Kidney tubule cell (primary cell): ENCODE results near the gene SLC8A3.

Experiments
- DNase-seq: peaks from one replicate; pipeline ENCODE4 v3.0.0-alpha.2; 2018; ENCODE audit warnings: low spot score

SLC8A3 gene

GRCh38 chr14:70022771-70023445 is 165.8 kb downstream of the SLC8A3 start:
- DNase-seq = no peak

DNA sequence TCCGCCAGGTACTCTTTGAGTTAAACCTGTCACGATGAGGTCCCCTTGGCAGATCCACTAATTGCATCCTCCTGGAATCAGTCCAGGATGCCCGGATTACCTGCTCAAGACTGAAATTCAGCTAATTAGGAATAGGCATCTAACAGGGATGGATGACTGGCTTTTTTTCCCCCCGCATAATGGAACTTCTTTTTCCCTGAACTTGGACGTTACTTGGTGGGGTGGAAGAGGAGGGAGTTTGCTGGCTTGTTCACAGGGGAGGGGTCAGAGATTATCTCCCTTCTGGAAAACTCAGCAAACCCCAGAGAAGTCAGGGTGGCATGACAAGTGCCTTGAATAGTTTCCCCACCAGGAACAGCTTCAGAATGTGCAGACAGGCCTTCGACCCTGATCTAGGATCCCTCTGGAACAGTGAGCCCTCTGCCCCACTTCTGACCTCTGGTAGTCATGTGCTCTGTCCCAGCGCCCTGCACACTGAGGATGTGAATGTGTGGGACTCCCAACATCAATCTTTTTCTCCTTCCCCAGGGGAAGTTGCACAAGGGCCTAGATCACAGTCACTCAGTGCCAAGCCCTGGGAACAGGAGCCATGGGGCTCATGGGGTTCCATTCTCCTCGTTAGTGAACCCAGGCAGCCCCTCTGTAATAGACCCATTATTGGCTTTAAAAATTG is 167.1 kb downstream of the SLC8A3 start:
- DNase-seq = no peak

GRCh38 chr14:70020352-70021170 is 168.2 kb downstream of the SLC8A3 start:
- no peak for DNase-seq

DNA sequence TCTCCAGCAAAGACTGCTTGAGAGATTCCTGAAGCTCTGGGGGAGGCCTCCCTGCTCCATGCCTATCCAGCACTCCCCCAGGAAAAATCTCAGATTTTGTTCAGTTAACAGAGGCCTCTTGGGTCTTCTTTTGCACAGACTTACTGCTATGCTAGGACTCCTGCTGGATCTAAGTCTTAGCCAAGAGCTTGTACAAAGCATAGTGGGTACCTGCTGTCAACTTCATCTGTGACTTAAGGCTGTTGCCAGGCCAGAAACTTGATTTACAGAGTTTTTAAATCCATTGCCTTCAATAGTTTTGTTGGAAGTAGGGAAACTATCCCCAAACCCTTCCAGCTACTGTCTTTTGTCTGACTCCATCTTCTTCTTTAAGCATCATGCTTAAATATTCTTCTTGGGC is 169.1 kb downstream of the SLC8A3 start:
- no peak for DNase-seq

- peak; percentile 9 for DNase-seq
Measured at GRCh38 chr14:70018713-70019211, 170.0 kb downstream of the SLC8A3 start.

- no peak for DNase-seq
Measured at GRCh38 chr14:70018230-70018629, 170.5 kb downstream of the SLC8A3 start.

GRCh38 chr14:70014406-70015095 is 174.2 kb downstream of the SLC8A3 start:
- no peak for DNase-seq

GRCh38 chr14:70013271-70013873 is 175.4 kb downstream of the SLC8A3 start:
- DNase-seq = peak; percentile 38

- no peak for DNase-seq
Measured at GRCh38 chr14:70011708-70012107, 177.0 kb downstream of the SLC8A3 start.

DNA sequence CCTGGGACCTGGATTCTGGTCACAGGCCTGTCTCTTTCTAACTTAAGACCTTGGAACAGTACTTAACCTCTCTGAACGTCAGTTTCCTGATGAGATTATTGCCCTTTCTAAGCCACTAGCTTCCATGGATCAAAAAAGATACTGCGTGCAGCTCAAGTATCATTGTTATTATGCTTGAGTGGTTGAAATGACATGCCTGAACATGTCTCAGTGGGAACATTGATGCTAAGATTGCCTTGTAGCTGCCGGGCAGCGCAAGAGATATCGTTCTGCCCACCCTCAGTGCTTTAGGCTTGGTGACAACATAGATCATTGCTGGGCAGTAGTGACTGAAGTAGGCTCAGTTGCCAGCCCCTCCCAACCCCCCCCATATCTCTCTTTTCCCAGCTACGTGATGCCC is 177.7 kb downstream of the SLC8A3 start:
- no peak for DNase-seq

- no peak for DNase-seq
Measured at GRCh38 chr14:70009961-70010360, 178.8 kb downstream of the SLC8A3 start.

GRCh38 chr14:70008284-70009262 is 180.2 kb downstream of the SLC8A3 start:
- DNase-seq = no peak

DNA sequence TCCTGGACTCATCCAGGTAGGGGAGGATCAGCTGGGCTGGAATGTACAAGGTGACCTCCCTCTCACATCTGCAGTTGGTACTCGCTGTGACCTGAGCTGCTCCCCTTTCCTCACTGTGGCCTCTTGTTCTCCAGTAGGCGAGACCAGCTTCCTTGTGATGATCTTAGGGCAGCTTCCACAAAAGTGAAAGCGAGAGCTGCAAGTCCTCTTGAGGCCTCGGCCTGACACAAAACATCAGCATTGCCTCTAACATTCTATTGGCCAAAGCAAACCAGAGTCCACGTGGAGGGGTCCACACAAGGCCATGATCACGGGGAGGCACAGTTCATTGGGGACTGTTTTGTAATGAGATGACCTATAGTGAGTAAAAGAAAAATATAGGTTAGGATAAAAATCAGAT is 182.1 kb downstream of the SLC8A3 start:
- DNase-seq = no peak

DNA sequence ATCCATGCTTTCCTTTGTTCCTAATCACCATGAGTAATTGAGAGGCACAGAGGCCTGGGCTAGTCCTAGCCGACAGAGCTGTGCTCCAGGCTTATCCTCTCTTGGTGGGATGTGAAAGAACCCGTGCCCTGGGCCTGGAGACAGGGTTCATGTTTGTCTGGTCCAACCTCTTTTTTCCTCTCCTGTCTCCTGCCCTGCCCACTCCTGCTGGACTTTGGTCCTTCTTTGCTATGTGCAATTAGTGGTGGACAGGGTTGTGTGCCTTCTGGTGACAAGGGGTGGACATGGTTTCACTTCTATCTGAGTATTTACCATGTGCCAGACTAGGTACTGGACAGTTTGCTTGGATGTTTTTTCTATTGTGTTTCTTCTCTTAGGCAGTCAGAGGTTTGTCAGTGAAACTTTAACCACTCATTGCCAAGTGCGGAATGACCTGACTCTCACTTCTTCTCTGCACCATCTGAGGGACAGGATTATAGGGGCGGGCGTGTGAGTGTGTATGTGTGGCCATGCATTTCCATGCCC is 183.4 kb downstream of the SLC8A3 start:
- no peak for DNase-seq

GRCh38 chr14:70004791-70005190 is 184.0 kb downstream of the SLC8A3 start:
- DNase-seq = no peak

DNA sequence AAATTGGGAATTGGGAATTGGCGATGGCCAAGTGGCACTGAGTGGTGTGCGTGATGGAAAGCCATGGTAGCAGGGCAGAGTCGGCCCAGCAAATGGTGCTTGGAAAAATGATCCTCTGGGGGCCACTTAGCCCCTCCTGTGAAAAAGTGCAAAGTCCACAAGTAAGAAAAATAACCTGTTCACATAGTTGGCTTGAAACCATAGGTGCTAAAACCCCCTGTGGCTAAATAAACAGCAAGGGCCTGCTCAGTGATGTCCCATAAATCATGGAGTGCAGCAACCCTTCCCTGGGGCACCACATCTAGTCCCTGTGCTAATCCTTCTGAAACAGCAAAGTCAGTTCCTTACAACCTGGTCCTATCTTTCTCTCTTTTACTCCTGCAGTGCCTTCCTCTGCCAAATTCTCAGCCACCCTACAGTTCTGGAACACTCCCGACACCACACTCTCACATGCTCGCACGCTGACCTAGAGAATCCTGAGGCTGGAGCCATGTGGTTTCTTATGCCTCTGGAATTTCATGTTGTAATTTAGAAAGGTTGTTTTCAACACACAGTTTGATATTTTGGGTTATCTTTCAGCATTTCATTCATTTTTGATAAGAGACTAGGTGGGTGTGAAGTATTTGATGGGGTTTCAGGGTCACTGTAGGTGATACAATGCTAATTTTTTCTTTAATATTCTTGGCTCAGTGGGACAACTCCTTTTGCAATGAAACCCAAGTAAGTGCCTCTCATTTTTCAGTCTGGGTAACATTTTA is 186.0 kb downstream of the SLC8A3 start:
- no peak for DNase-seq

DNA sequence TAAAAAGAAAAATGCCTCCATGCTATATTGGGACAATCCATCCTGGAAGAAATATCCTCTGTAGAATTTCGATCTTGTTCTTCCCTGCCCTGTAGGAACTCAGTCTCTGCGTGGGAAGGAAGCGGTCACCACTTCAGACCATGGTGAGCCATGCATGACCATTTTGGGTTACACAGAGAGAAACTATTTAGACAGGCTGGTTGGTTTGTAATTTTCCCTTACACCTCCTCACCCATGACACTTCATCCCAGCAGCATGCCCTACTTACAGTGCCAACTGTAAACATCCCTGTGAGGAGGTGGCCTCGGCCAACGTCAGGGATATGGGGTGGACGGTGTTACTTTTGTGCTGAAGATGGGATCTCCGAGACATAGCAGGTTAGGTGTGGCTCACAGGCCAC is 188.2 kb downstream of the SLC8A3 start:
- DNase-seq = peak; percentile 92

- peak; percentile 96 for DNase-seq
Measured at GRCh38 chr14:69999261-69999674, 189.5 kb downstream of the SLC8A3 start.

DNA sequence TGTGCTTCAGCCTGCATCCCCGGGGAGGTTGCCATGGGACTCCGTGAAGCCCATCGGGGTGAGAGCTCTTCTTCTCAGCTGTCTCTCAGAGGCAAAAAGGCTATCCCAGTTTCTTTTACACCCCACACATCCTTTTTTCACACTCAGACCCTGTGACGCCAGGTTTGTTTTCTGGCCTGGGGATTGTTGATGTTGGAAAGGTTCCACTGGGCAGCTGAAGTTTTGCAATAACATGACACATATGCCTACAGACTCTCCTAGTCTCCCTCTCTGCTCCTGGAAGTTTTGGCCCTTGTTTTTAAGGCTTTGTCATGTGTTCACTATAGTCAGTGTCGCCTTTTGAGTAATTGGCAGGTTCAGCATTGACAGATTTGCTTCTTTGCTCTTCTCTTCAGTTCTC is 190.9 kb downstream of the SLC8A3 start:
- DNase-seq = peak; percentile 87

DNA sequence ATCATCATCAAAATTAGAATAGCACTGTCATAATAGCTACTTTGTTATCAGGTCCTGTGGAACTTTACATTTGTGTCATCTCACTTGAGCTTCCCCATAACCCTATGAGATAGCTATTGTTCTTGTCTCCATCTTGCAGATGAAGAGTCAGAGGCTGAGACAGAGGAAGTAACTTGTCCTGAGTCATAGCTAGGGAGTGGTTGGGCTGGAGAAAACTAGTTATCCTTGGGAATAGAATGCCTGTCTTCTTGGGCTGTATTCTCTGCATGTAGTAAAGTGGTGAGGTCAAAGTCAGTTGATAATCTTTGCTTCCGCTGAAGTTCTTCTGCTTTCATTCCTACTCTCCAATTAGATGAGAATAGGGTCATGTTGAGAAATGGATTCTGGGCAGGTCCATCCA is 192.5 kb downstream of the SLC8A3 start:
- peak; percentile 72 for DNase-seq
